Mammary epithelial cell (primary cell): ENCODE data around the gene THOP1.

Source experiments
- EZH2 ChIP-seq: IDR thresholded peaks from 2 replicates; pipeline ENCODE4 v1.6.1; 2012; ENCODE audit warnings: low read length, inconsistent platforms, borderline replicate concordance
- TF ChIP-seq, protein P1 (sequence below), 2 donors: IDR thresholded peaks in 1 of 2; conservative IDR thresholded peaks in 1 of 2; 2 replicates each; pipeline ENCODE4 v1.5.1; 2011 to 2012; ENCODE audit warnings: inconsistent platforms in 2 of 2, low read length in 2 of 2, mild to moderate bottlenecking in 2 of 2, control low read depth in 1 of 2, low read depth in 1 of 2; ENCODE audit not compliant: insufficient read depth in 1 of 2; ENCODE audit errors: extremely low read depth in 1 of 2

GRCh38 chr19:2806736-2807378 is 21.6 kb downstream of the THOP1 start:
- TF ChIP-seq, protein P1, sequence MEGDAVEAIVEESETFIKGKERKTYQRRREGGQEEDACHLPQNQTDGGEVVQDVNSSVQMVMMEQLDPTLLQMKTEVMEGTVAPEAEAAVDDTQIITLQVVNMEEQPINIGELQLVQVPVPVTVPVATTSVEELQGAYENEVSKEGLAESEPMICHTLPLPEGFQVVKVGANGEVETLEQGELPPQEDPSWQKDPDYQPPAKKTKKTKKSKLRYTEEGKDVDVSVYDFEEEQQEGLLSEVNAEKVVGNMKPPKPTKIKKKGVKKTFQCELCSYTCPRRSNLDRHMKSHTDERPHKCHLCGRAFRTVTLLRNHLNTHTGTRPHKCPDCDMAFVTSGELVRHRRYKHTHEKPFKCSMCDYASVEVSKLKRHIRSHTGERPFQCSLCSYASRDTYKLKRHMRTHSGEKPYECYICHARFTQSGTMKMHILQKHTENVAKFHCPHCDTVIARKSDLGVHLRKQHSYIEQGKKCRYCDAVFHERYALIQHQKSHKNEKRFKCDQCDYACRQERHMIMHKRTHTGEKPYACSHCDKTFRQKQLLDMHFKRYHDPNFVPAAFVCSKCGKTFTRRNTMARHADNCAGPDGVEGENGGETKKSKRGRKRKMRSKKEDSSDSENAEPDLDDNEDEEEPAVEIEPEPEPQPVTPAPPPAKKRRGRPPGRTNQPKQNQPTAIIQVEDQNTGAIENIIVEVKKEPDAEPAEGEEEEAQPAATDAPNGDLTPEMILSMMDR (conservative IDR thresholded peaks at IDR 0.05 in 1 of 2, IDR thresholded peaks at IDR 0.05 in 1 of 2; ENCODE audit: extremely low read depth in 1 of 2, insufficient read depth in 1 of 2, low read depth in 1 of 2, low read length in 2 of 2), result no peak
- TF ChIP-seq EZH2, result no peak
